ENCODE measurements around the gene RBM47. TPM values are rescaled to one million over a fixed set of nuclear protein-coding genes. Genes with fewer than 3 reads are reported as not detected.
A peak's percentile ranks its signal among the peaks of the same experiment; 100 is the strongest.
"Not testable (repeated sequence)": the region's sequence is repeated elsewhere in the genome, so short reads cannot be mapped to it uniquely, and the experiment has no call there.

Gene RBM47
- total and polyA plus RNA-seq, 8 donors = 21.9 to 110 (median 28.0) TPM

DNA sequence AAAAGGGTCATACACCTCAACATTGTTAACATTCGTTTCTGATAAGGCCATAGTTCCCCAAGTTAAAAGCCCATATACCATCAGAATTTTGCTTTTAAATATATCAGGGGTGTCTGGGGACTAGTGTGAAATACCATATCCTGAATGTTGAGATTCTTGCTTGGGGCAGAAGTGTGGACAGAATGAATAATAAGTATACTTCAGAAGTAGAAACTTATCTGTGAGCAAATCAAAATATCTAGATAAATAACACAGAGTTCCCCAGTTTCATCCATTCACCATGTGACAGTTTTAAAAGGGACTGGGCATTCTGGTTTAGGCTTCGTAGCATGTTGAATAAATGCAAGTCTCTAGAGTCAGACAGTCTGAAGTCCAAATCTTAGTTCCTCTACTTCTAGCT is 184.0 kb downstream of the RBM47 start:
- Histone ChIP-seq H3K4me1 (peaks cover 0 to 4% of the 10 kb centered on the region in 2 donors), H3K9me3 (no peaks in the 10 kb centered on the region), H3K36me3 (peaks cover 0 to 16% of the 10 kb centered on the region in 2 donors), H3K27me3 (no peaks in the 10 kb centered on the region), H3K4me3 (no peak overlapping the region), H3K27ac (peak overlapping the region in 1 of 2 donors; percentile 29)
- intact Hi-C loops (cut with DNase I) = no loop called here
- DNase-seq (no peak), ATAC-seq (peak; percentile 48)
- no peak for TF ChIP-seq CTCF (IDR thresholded peaks at IDR 0.05)

- intact Hi-C loops (cut with DNase I) = no loop called here
- Histone ChIP-seq H3K27me3 (no peaks in the 10 kb centered on the region), H3K4me3 (no peak overlapping the region), H3K36me3 (peaks cover 0 to 23% of the 10 kb centered on the region in 2 donors), H3K27ac (no peak overlapping the region), H3K9me3 (peaks cover 0 to 5% of the 10 kb centered on the region in 2 donors), H3K4me1 (peaks cover 0 to 4% of the 10 kb centered on the region in 2 donors)
- TF ChIP-seq CTCF (IDR thresholded peaks at IDR 0.05) = no peak
- no peak for DNase-seq
- no peak for ATAC-seq
Observed at GRCh38 chr4:40441430-40441829, 188.2 kb downstream of the RBM47 start.

DNA sequence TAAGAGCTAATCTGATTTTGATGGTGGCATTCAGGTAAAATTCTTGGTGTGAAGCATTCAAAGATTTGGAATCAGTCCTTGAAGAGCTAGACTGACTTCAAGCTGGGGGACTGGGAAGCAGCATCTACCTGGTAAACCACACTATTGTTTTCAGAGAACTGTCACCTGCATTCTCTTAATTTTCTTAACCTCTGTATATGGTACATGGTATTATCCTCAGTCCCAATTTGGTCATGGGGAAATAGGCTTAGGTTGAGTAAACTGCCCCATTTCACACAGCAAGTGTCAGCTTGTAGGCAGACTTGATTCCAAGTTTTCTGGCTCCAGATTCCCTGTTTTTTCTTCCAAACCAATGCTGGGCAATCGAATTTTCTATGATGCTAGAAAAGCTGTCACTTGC is 190.1 kb downstream of the RBM47 start:
- H3K9me3 ChIP-seq = peaks cover 0 to 5% of the 10 kb centered on the region in 2 donors
- intact Hi-C loops (cut with DNase I) = no loop called here
- ATAC-seq (no peak), DNase-seq (no peak)
- no peak for TF ChIP-seq CTCF (IDR thresholded peaks at IDR 0.05)
- H3K27ac ChIP-seq = no peak overlapping the region
- H3K27me3 ChIP-seq = no peaks in the 10 kb centered on the region
- H3K4me3 ChIP-seq = no peak overlapping the region
- peaks cover 0 to 4% of the 10 kb centered on the region in 2 donors for H3K4me1 ChIP-seq
- H3K36me3 ChIP-seq = peaks cover 0 to 43% of the 10 kb centered on the region in 2 donors

DNA sequence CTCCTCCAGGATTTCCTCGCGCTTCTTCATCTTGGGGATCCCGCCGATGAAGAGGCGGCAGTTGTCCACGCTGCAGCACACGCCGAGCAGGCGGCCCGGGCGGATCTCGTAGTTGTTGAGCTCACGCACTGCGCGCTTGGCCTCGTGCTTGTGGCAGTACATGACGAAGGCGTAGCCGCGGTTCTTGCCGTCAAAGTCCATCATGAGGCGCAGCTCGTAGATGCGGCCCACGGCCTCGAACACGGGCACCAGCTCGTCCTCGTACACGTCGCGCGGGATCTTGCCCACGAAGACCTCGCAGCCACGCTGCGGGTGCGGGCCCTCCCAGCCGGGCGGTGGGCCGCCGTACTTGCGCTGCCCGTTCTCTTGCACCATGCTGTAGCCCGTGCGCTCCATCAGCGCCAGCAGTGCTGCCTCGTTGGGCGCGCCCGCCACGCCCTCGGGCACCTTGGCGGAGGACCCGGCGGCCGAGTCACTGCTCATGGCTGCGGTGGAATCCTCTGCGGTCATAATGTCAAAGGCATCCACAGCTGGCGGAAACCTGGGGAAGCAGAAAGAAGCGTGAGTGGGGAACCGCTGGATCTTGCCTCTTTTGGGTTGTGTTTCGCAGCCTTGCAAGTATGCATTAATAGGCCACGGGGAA is 191.2 kb downstream of the RBM47 start:
- peaks cover 0 to 4% of the 10 kb centered on the region in 2 donors for H3K4me1 ChIP-seq
- peaks cover 0 to 50% of the 10 kb centered on the region in 2 donors for H3K36me3 ChIP-seq
- H3K27ac ChIP-seq = no peak overlapping the region
- no peak overlapping the region for H3K4me3 ChIP-seq
- no peak for TF ChIP-seq CTCF (IDR thresholded peaks at IDR 0.05)
- peaks cover 0 to 5% of the 10 kb centered on the region in 2 donors for H3K9me3 ChIP-seq
- DNase-seq (no peak), ATAC-seq (peak; percentile 15)
- intact Hi-C loops (cut with DNase I) = no loop called here
- H3K27me3 ChIP-seq = no peaks in the 10 kb centered on the region

GRCh38 chr4:40437741-40438383 is 191.8 kb downstream of the RBM47 start:
- intact Hi-C loops (cut with DNase I) = no loop called here
- Histone ChIP-seq H3K4me1 (peaks cover 0 to 4% of the 10 kb centered on the region in 2 donors), H3K4me3 (no peak overlapping the region), H3K9me3 (peaks cover 0 to 5% of the 10 kb centered on the region in 2 donors), H3K36me3 (peaks cover 0 to 57% of the 10 kb centered on the region in 2 donors), H3K27me3 (no peaks in the 10 kb centered on the region), H3K27ac (no peak overlapping the region)
- no peak for ATAC-seq
- DNase-seq = no peak
- TF ChIP-seq CTCF (IDR thresholded peaks at IDR 0.05) = no peak

- H3K4me1 ChIP-seq; H3K4me3 ChIP-seq; H3K9me3 ChIP-seq; DNase-seq; ATAC-seq; intact Hi-C loops (cut with DNase I); H3K27ac ChIP-seq; H3K27me3 ChIP-seq: not testable (repeated sequence)
- peaks cover 0 to 80% of the 10 kb centered on the region in 2 donors for H3K36me3 ChIP-seq
Observed at GRCh38 chr4:40435306-40435705, 194.4 kb downstream of the RBM47 start.
